ENCODE data around the gene ABLIM2.

ABLIM2 gene

GRCh38 chr4:7915875-7916242 is 242.8 kb downstream of the ABLIM2 start:
- Histone ChIP-seq H3K36me3 (ENCODE audit: low read length) (no peaks in the 10 kb centered on the region), H3K9ac (ENCODE audit: low read length) (no peak overlapping the region), H3K79me2 (ENCODE audit: insufficient read depth, low read length) (no peaks in the 10 kb centered on the region), H3F3A (ENCODE audit: insufficient read depth) (no peaks in the 10 kb centered on the region), H3K27ac (ENCODE audit: low read depth, low read length) (no peak overlapping the region), H3K4me2 (ENCODE audit: low read depth, low read length, poor library complexity, severe bottlenecking) (no peak overlapping the region), H3K27me3 (ENCODE audit: low read length) (no peaks in the 10 kb centered on the region), H4K20me1 (ENCODE audit: low read depth, low read length) (no peaks in the 10 kb centered on the region), H3K9me3 (ENCODE audit: insufficient read depth, low read length) (no peaks in the 10 kb centered on the region), H2AFZ (ENCODE audit: low read depth, low read length, severe bottlenecking) (no peak overlapping the region), H3K9me2 (replicated peaks; ENCODE audit: insufficient read depth, low read length) (no peaks in the 10 kb centered on the region), H3K4me3 (ENCODE audit: insufficient read depth, low read length, poor library complexity, severe bottlenecking) (no peak overlapping the region)
- no peak for TF ChIP-seq CTCF (IDR thresholded peaks at IDR 0.05; ENCODE audit: insufficient read depth, low read length, poor library complexity, severe bottlenecking)
- TF ChIP-seq EZH2phosphoT487 (conservative IDR thresholded peaks at IDR 0.05; ENCODE audit: low read length), result no peak
